HUES48 (cell line): ENCODE data around the gene HEPN1.

Experiments
- H3K27ac ChIP-seq: one replicate; pipeline ENCODE4 v1.7.0; 2013; ENCODE audit warnings: low read depth, low read length, inconsistent platforms
- H3K27me3 ChIP-seq: 2 replicates; pipeline ENCODE4 v1.6.1; 2013; ENCODE audit warnings: mild to moderate bottlenecking, low read length; ENCODE audit not compliant: control insufficient read depth, insufficient read depth
- H3K36me3 ChIP-seq: 2 replicates; pipeline ENCODE4 v1.6.1; 2013; ENCODE audit warnings: low read length; ENCODE audit not compliant: control insufficient read depth, insufficient read depth
- H3K4me1 ChIP-seq: 2 replicates; pipeline ENCODE4 v1.6.1; 2013; ENCODE audit warnings: mild to moderate bottlenecking, low read length; ENCODE audit not compliant: control insufficient read depth, insufficient read depth
- H3K4me3 ChIP-seq: 2 replicates; pipeline ENCODE4 v1.5.1; 2013; ENCODE audit warnings: mild to moderate bottlenecking, low read depth, low read length
- H3K9ac ChIP-seq: 2 replicates; pipeline ENCODE4 v1.6.1; 2013; ENCODE audit warnings: mild to moderate bottlenecking, low read depth, low read length, moderate library complexity
- H3K9me3 ChIP-seq: 2 replicates; pipeline ENCODE4 v1.6.1; 2013; ENCODE audit warnings: low read length; ENCODE audit not compliant: control insufficient read depth, insufficient read depth

The HEPN1 gene

GRCh38 chr11:124893781-124894401, 25.2 kb upstream of the HEPN1 start:
- Histone ChIP-seq H3K27ac (no peak overlapping the region), H3K9me3 (no peaks in the 10 kb centered on the region), H3K9ac (no peak overlapping the region), H3K4me1 (peaks cover 8% of the 10 kb centered on the region; the same call in 1 of the 2 replicates), H3K36me3 (no peaks in the 10 kb centered on the region), H3K27me3 (no peaks in the 10 kb centered on the region; the same call in 1 of the 2 replicates), H3K4me3 (no peak overlapping the region)

GRCh38 chr11:124894606-124895430, 24.2 kb upstream of the HEPN1 start:
- H3K27ac ChIP-seq, result no peak overlapping the region
- H3K36me3 ChIP-seq, result no peaks in the 10 kb centered on the region
- no peaks in the 10 kb centered on the region for H3K9me3 ChIP-seq
- H3K4me3 ChIP-seq, result no peak overlapping the region
- H3K4me1 ChIP-seq, result peaks cover 10% of the 10 kb centered on the region; the same call in 1 of the 2 replicates
- H3K9ac ChIP-seq, result no peak overlapping the region
- no peaks in the 10 kb centered on the region for H3K27me3 ChIP-seq

GRCh38 chr11:124895471-124895971, 23.5 kb upstream of the HEPN1 start:
- no peaks in the 10 kb centered on the region for H3K9me3 ChIP-seq
- H3K36me3 ChIP-seq, result no peaks in the 10 kb centered on the region
- no peaks in the 10 kb centered on the region for H3K27me3 ChIP-seq
- H3K4me3 ChIP-seq, result no peak overlapping the region
- H3K4me1 ChIP-seq, result peaks cover 10% of the 10 kb centered on the region; the same call in 1 of the 2 replicates
- H3K9ac ChIP-seq, result no peak overlapping the region
- no peak overlapping the region for H3K27ac ChIP-seq

- Histone ChIP-seq H3K9ac (no peak overlapping the region), H3K27me3 (no peaks in the 10 kb centered on the region), H3K4me3 (no peak overlapping the region), H3K36me3 (no peaks in the 10 kb centered on the region), H3K27ac (no peak overlapping the region), H3K9me3 (no peaks in the 10 kb centered on the region), H3K4me1 (peaks cover 10% of the 10 kb centered on the region; the same call in 1 of the 2 replicates)
Measured at GRCh38 chr11:124896071-124896750, 22.8 kb upstream of the HEPN1 start.

DNA sequence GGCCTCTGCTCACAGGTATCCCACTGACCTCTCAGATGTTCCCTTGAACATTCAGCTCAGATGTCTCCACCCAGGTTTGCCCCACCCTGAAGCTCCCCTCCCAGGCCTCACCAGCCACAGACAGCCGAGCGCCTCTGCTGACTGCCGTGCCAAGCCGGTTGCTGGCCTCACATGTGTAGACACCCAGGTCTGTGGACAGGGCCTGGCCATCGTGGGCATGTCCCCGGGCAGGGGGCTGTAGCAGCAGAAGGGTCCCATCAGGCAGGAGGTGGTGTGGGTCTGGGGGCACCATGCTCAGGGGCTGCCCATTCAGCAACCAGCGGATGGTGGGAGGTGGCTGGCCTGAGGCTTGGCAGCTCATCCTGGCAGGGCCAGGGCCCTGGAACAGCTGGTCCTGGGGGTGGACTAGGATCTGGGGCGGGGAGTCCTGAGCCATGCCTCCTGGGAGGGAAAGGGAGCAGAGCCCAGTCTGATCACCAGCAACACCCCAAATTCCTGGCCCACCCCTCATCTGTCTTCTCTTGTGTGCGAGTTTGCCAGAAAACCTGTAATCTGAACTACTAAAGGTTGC, 22.1 kb upstream of the HEPN1 start:
- H3K4me1 ChIP-seq, result peaks cover 10% of the 10 kb centered on the region; the same call in 1 of the 2 replicates
- H3K9me3 ChIP-seq, result no peaks in the 10 kb centered on the region
- no peak overlapping the region for H3K9ac ChIP-seq
- H3K36me3 ChIP-seq, result no peaks in the 10 kb centered on the region
- no peak overlapping the region for H3K27ac ChIP-seq
- H3K27me3 ChIP-seq, result peaks cover 3% of the 10 kb centered on the region; the same call in 1 of the 2 replicates
- H3K4me3 ChIP-seq, result no peak overlapping the region

- H3K9ac ChIP-seq, result no peak within 1 kb of the TSS
- H3K4me1 ChIP-seq, result peaks cover 10% of the 10 kb centered on the region; the same call in 1 of the 2 replicates
- H3K9me3 ChIP-seq, result no peaks in the 10 kb centered on the region
- no peak within 1 kb of the TSS for H3K27ac ChIP-seq
- H3K27me3 ChIP-seq, result peaks cover 3% of the 10 kb centered on the region; the same call in 1 of the 2 replicates
- no peaks in the 10 kb centered on the region for H3K36me3 ChIP-seq
- no peak within 1 kb of the TSS for H3K4me3 ChIP-seq
Measured at GRCh38 chr11:124897674-124898262, 21.3 kb upstream of the HEPN1 start, which contains the start of gene ROBO4. ROBO4 (minus strand) TSS chr11:124897865; CDS start chr11:124897795, 70 bp downstream.

DNA sequence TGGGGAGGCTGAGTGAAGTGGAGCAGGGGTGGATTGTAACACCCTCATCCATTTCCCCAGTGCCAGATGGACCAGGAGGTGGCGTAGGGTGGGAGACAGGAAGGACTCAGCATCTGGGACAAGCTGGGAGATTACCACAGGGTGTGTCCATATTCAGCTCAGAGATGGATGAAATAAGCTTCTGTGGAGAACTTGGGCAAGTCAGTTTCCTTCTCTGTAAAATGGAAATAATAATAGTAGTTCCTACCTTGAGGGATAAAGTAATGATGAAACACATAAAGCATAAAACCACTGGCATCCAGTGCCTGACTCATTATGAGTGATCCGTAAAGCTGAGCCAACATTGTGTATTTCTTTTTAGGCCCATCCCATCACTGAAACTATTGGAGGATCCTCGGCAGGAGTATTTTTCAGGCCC, 20.8 kb upstream of the HEPN1 start:
- Histone ChIP-seq H3K4me3 (no peak overlapping the region), H3K9ac (no peak overlapping the region), H3K9me3 (no peaks in the 10 kb centered on the region), H3K27me3 (peaks cover 3% of the 10 kb centered on the region; the same call in 1 of the 2 replicates), H3K36me3 (no peaks in the 10 kb centered on the region), H3K4me1 (peaks cover 10% of the 10 kb centered on the region; the same call in 1 of the 2 replicates), H3K27ac (no peak overlapping the region)

DNA sequence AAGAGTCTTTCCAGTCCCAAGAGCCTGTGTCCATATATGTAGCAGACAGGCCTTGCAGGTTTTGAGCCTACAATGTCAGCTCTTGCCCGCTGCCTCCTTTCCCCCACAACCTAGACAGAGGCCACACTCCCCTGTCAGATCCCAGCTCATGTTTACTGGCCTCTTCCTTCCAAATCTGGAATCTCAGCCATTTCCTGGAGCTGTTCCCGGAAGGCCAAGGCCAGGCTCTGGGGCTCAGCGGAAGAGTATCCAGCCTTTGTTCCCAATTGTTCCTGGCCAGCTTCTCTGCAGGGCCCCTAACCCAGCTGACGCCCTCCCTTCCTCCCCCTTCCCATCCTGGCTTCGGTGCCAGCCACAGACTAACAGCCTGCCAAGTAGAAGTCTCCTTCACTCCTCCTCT, 20.3 kb upstream of the HEPN1 start:
- Histone ChIP-seq H3K9me3 (no peaks in the 10 kb centered on the region), H3K4me3 (no peak overlapping the region), H3K36me3 (no peaks in the 10 kb centered on the region), H3K27ac (no peak overlapping the region), H3K27me3 (peaks cover 3% of the 10 kb centered on the region; the same call in 1 of the 2 replicates), H3K9ac (no peak overlapping the region), H3K4me1 (peaks cover 10% of the 10 kb centered on the region; the same call in 1 of the 2 replicates)

DNA sequence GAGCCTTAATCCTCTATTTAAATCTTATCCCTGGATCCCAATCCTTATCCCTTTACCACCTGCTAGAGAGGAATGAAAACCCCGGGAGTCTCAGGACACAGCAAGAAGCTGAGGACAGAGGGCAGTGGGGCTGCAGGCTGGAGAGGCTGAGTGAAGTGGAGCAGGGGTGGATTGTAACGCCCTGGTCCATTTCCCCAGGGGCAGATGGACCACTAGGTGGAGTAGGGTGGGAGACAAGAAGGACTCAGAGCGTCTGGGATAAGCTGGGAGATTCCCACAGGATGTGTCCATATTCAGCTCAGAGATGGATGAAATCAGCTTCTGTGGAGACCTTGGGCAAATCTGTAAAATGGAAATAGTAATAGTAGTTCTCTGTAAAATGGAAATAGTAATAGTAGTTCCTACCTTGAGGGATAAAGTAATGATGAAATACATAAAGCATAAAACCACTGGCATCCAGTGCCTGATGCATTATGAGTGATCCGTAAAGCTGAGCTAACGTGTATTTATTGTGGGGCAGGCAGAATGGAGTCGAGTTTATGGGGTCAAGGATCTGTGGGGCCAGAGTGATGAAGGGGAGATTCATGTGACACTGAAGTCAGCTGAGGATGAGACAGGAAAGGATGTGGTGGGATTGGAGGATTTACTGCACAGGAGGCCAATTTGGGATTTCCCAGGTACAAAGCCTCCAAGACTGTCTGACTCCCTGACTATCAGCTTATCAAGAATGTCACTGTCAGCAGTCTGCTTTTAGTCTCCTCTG, 19.5 kb upstream of the HEPN1 start:
- peaks cover 3% of the 10 kb centered on the region; the same call in 1 of the 2 replicates for H3K27me3 ChIP-seq
- H3K9me3 ChIP-seq, result no peaks in the 10 kb centered on the region
- H3K36me3 ChIP-seq, result no peaks in the 10 kb centered on the region
- no peak overlapping the region for H3K9ac ChIP-seq
- no peak overlapping the region for H3K4me3 ChIP-seq
- no peak overlapping the region for H3K27ac ChIP-seq
- H3K4me1 ChIP-seq, result peaks cover 10% of the 10 kb centered on the region; the same call in 1 of the 2 replicates
